Neutrophil (primary cell): ENCODE results near the gene DLK1.

Experiments used
- H3K27ac ChIP-seq: fragments of 200-600 bp; sonication (generic); 2 replicates; pipeline ENCODE4 v1.5.1; 2016; ENCODE audit warnings: mild to moderate bottlenecking, moderate library complexity
- H3K27me3 ChIP-seq: fragments of 200-600 bp; sonication (generic); 2 replicates; pipeline ENCODE4 v1.6.0; 2016; ENCODE audit warnings: mild to moderate bottlenecking
- H3K36me3 ChIP-seq: fragments of 200-600 bp; sonication (generic); 2 replicates; pipeline ENCODE4 v1.5.1; 2017
- H3K4me1 ChIP-seq, 2 experiments: fragments of 200-600 bp in 1 of 2; sonication (generic) in 1 of 2; 1 replicate in 1 of 2; 2 replicates in 1 of 2; pipeline versions ENCODE4 v1.5.1 to v1.6.1; 2013 to 2016; ENCODE audit warnings: low read depth in 1 of 2, low read length in 1 of 2, mild to moderate bottlenecking in 1 of 2, moderate library complexity in 1 of 2; ENCODE audit not compliant: control insufficient read depth in 1 of 2, insufficient read depth in 1 of 2
- H3K4me3 ChIP-seq, 2 experiments: fragments of 200-600 bp in 1 of 2; sonication (generic) in 1 of 2; 1 replicate in 1 of 2; 2 replicates in 1 of 2; pipeline ENCODE4 v1.5.1; 2013 to 2016; ENCODE audit warnings: low read depth in 1 of 2, low read length in 1 of 2, mild to moderate bottlenecking in 1 of 2, moderate library complexity in 1 of 2
- H3K9me3 ChIP-seq: fragments of 200-600 bp; sonication (generic); 2 replicates; pipeline ENCODE4 v1.5.1; 2016
- TF ChIP-seq, protein P1 (sequence below): fragments of 200-600 bp; sonication (generic); IDR thresholded peaks from 2 replicates; pipeline ENCODE4 v1.5.1; 2016; ENCODE audit warnings: antibody characterized with exemption

Gene DLK1

GRCh38 chr14:100731011-100731670, 4.4 kb downstream of the DLK1 start:
- H3K36me3 ChIP-seq: no peaks in the 10 kb centered on the region
- no peak overlapping the region for H3K27ac ChIP-seq
- H3K27me3 ChIP-seq: peaks cover 47% of the 10 kb centered on the region
- peaks cover 4% of the 10 kb centered on the region in 2 experiments for H3K4me1 ChIP-seq
- no peak overlapping the region for H3K4me3 ChIP-seq
- TF ChIP-seq, protein P1, sequence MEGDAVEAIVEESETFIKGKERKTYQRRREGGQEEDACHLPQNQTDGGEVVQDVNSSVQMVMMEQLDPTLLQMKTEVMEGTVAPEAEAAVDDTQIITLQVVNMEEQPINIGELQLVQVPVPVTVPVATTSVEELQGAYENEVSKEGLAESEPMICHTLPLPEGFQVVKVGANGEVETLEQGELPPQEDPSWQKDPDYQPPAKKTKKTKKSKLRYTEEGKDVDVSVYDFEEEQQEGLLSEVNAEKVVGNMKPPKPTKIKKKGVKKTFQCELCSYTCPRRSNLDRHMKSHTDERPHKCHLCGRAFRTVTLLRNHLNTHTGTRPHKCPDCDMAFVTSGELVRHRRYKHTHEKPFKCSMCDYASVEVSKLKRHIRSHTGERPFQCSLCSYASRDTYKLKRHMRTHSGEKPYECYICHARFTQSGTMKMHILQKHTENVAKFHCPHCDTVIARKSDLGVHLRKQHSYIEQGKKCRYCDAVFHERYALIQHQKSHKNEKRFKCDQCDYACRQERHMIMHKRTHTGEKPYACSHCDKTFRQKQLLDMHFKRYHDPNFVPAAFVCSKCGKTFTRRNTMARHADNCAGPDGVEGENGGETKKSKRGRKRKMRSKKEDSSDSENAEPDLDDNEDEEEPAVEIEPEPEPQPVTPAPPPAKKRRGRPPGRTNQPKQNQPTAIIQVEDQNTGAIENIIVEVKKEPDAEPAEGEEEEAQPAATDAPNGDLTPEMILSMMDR: no peak
- no peaks in the 10 kb centered on the region for H3K9me3 ChIP-seq

DNA sequence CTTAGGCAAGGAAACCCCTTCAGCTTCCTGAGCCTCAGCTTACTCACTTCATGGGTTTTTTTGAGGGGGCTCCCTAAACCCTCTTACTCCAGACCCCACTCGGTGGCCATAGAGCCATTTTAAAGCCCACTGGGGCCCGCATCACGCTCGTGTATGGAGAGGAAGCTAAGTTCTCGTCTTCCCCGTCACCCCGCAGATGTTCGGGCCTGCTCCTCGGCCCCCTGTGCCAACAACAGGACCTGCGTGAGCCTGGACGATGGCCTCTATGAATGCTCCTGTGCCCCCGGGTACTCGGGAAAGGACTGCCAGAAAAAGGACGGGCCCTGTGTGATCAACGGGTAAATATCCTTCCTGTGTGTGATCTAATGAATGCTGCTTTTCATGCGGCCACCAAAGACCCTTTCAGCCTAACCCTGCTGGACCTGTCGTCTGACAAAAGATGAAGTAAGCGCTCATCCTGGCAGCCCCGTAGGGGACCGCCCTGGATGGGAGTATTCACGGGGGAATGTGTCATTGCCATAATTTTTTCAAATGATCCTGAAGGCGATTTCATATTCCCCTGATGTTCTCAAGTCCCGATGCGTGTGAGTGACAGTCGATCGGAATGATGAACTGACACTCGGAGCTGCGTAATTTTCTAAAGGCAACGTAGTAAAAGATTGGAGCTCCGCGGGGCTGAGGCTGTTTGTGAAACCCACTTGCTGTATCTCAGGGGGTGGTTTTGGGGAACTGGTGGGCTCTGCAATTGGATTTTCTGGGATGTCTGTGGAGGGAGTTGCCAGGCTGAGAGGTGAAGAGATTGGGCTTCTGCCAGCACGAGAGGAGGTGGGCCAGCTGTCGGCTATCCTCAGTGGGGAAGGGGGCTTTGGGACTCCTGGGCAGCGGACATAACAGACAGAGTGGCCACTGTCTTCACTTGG, 5.4 kb downstream of the DLK1 start:
- Histone ChIP-seq H3K4me3 (no peak overlapping the region), H3K27me3 (peaks cover 38% of the 10 kb centered on the region), H3K9me3 (no peaks in the 10 kb centered on the region), H3K4me1 (peaks cover 2 to 3% of the 10 kb centered on the region in 2 experiments), H3K27ac (no peak overlapping the region), H3K36me3 (no peaks in the 10 kb centered on the region)
- TF ChIP-seq, protein P1: no peak

- no peaks in the 10 kb centered on the region for H3K4me1 ChIP-seq
- H3K27ac ChIP-seq: no peak overlapping the region
- no peaks in the 10 kb centered on the region for H3K9me3 ChIP-seq
- H3K4me3 ChIP-seq: no peak overlapping the region
- H3K27me3 ChIP-seq: peaks cover 32% of the 10 kb centered on the region
- TF ChIP-seq, protein P1: no peak
- H3K36me3 ChIP-seq: no peaks in the 10 kb centered on the region
These were observed 6.0 kb downstream of the DLK1 start for GRCh38 chr14:100732766-100733100.

DNA sequence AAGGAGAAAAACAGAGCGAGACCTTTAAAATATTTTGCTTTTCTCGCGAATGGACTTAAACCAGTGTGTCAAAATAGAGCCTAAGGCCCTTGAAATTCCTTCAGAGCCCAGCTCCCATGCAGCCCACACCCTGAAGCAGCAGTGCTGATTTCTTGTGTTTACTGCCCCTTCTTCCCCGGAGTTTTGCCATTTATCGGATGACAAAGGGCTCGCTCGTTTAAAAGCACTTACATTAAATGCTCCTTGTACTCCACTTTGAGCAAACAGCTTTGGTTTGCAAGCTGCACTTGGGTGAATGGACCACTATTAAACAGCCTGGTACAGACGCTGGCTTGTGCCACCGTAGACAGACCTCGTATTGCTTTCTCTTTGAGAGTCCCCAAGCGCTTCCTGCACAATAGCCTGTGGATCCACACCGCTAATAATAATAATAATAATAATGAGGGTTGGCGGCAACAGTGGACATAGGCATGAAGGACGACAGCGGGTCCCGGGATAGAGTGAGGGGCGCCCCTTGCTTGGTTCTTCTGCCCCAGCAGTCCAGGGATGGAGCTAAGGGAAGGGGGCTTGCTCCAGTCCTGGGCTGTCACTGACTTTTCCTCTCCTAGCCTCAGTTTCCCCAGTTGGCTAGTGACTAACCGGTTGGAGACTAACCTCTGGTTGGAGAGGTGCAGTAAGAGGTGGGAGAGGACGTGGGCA, 6.6 kb downstream of the DLK1 start:
- Histone ChIP-seq H3K9me3 (no peaks in the 10 kb centered on the region), H3K36me3 (no peaks in the 10 kb centered on the region), H3K4me1 (no peaks in the 10 kb centered on the region), H3K4me3 (no peak overlapping the region), H3K27ac (no peak overlapping the region), H3K27me3 (peaks cover 26% of the 10 kb centered on the region)
- TF ChIP-seq, protein P1: no peak

GRCh38 chr14:100734031-100734990, 7.6 kb downstream of the DLK1 start:
- H3K4me1 ChIP-seq: no peaks in the 10 kb centered on the region
- H3K27me3 ChIP-seq: peaks cover 16% of the 10 kb centered on the region
- no peaks in the 10 kb centered on the region for H3K9me3 ChIP-seq
- H3K27ac ChIP-seq: no peak overlapping the region
- H3K36me3 ChIP-seq: no peaks in the 10 kb centered on the region
- H3K4me3 ChIP-seq: no peak overlapping the region
- TF ChIP-seq, protein P1: no peak
